GM23338 (cell line): ENCODE results near the gene FAM177A1. TPM values are rescaled to one million over a fixed set of nuclear protein-coding genes. Genes with fewer than 3 reads are reported as not detected.

Source experiments
- ATAC-seq: fragments of 200-7000 bp; cut with Tn5 transposase; 3 replicates; pipeline ENCODE4 v1.9.1; 2020
- DNase-seq: peaks from one replicate; pipeline ENCODE4 v3.0.0-alpha.2; 2015; ENCODE audit warnings: low spot score
- H2AFZ ChIP-seq: fragments of 200-600 bp; sonication (generic); 2 replicates; pipeline ENCODE4 v1.8.0; 2016; ENCODE audit warnings: antibody characterized with exemption, mild to moderate bottlenecking, moderate library complexity
- H3F3A ChIP-seq: fragments of 200-600 bp; sonication (generic); replicated peaks from 2 replicates; pipeline ENCODE4 v1.8.0; 2017; ENCODE audit warnings: antibody characterized with exemption, mixed run types, low read depth
- H3K27ac ChIP-seq: fragments of 200-600 bp; sonication (generic); 2 replicates; pipeline ENCODE4 v1.6.1; 2016; ENCODE audit warnings: low read depth
- H3K27me3 ChIP-seq: fragments of 200-600 bp; sonication (generic); 2 replicates; pipeline ENCODE4 v1.8.0; 2016; ENCODE audit warnings: mild to moderate bottlenecking, mixed run types, moderate library complexity; ENCODE audit not compliant: insufficient read depth
- H3K36me3 ChIP-seq: fragments of 200-600 bp; sonication (generic); 2 replicates; pipeline ENCODE4 v1.8.0; 2016; ENCODE audit warnings: mild to moderate bottlenecking; ENCODE audit not compliant: insufficient read depth
- H3K4me1 ChIP-seq: fragments of 200-600 bp; sonication (generic); 2 replicates; pipeline ENCODE4 v1.8.0; 2016; ENCODE audit warnings: mild to moderate bottlenecking, moderate library complexity; ENCODE audit not compliant: insufficient read depth
- H3K4me2 ChIP-seq: fragments of 200-600 bp; sonication (generic); 2 replicates; pipeline ENCODE4 v1.7.1; 2017; ENCODE audit warnings: mixed run types
- H3K4me3 ChIP-seq: fragments of 200-600 bp; sonication (generic); 2 replicates; pipeline ENCODE4 v1.6.1; 2016; ENCODE audit warnings: mixed run types
- H3K79me2 ChIP-seq: fragments of 200-600 bp; sonication (generic); replicated peaks from 2 replicates; pipeline ENCODE4 v1.8.0; 2017; ENCODE audit warnings: mild to moderate bottlenecking; ENCODE audit not compliant: insufficient read depth
- H3K9me2 ChIP-seq: fragments of 200-600 bp; sonication (generic); 2 replicates; pipeline ENCODE4 v1.8.0; 2017; ENCODE audit not compliant: insufficient read depth
- H4K20me1 ChIP-seq: fragments of 200-600 bp; sonication (generic); replicated peaks from 2 replicates; pipeline ENCODE4 v1.8.0; 2017; ENCODE audit warnings: mild to moderate bottlenecking; ENCODE audit not compliant: insufficient read depth
- H3K27ac Mint-ChIP-seq: 2 replicates; pipeline ENCODE4 v1.8.0; 2020; ENCODE audit warnings: inconsistent platforms, mild to moderate bottlenecking, moderate library complexity, mixed read lengths
- H3K27me3 Mint-ChIP-seq: 3 replicates; pipeline ENCODE4 v1.8.0; 2022; ENCODE audit warnings: low read depth, mild to moderate bottlenecking, moderate library complexity, mixed read lengths, inconsistent platforms; ENCODE audit not compliant: insufficient read depth, poor library complexity
- H3K36me3 Mint-ChIP-seq: 3 replicates; pipeline ENCODE4 v1.8.0; 2021; ENCODE audit warnings: low read depth, mild to moderate bottlenecking, inconsistent platforms, moderate library complexity, mixed read lengths
- H3K4me1 Mint-ChIP-seq: 3 replicates; pipeline ENCODE4 v1.8.0; 2020; ENCODE audit warnings: mild to moderate bottlenecking, inconsistent platforms, mixed read lengths
- H3K4me3 Mint-ChIP-seq: 3 replicates; pipeline ENCODE4 v1.8.0; 2021; ENCODE audit warnings: moderate library complexity, mild to moderate bottlenecking, inconsistent platforms, mixed read lengths
- H3K9me3 Mint-ChIP-seq: 3 replicates; pipeline ENCODE4 v1.8.0; 2020; ENCODE audit warnings: moderate library complexity, mild to moderate bottlenecking, inconsistent platforms, mixed read lengths
- CREB1 ChIP-seq: fragments of 250-450 bp; sonication (Bioruptor Pico); IDR thresholded peaks from 2 replicates; pipeline ENCODE4 v1.5.0; 2020; ENCODE audit warnings: low read depth, mild to moderate bottlenecking, moderate library complexity
- CTCF ChIP-seq, 2 experiments: fragments of 200-600 bp in 1 of 2; sonication (generic) in 1 of 2; conservative IDR thresholded peaks; 2 replicates each; pipeline versions ENCODE4 v1.5.1 to v1.6.1; 2016 to 2017; ENCODE audit warnings: antibody characterized with exemption in 2 of 2, low read depth in 2 of 2, mild to moderate bottlenecking in 2 of 2, moderate library complexity in 1 of 2
- ETS1 ChIP-seq: IDR thresholded peaks from 2 replicates; pipeline ENCODE4 v1.6.1; 2016; ENCODE audit warnings: antibody characterized with exemption
- EZH2 ChIP-seq: fragments of 200-600 bp; sonication (generic); IDR thresholded peaks from one replicate; pipeline ENCODE4 v1.8.0; 2017; ENCODE audit warnings: antibody characterized with exemption, mild to moderate bottlenecking, low read depth; ENCODE audit not compliant: unreplicated experiment
- EZH2phosphoT487 ChIP-seq: fragments of 200-600 bp; sonication (generic); IDR thresholded peaks from one replicate; pipeline ENCODE4 v1.8.1; 2018; ENCODE audit warnings: antibody characterized with exemption; ENCODE audit not compliant: unreplicated experiment
- JUNB ChIP-seq: IDR thresholded peaks from one replicate; pipeline ENCODE4 v1.6.1; 2016; ENCODE audit warnings: antibody characterized with exemption; ENCODE audit not compliant: unreplicated experiment
- NANOG ChIP-seq: IDR thresholded peaks from 2 replicates; pipeline ENCODE4 v1.6.1; 2016; ENCODE audit warnings: antibody characterized with exemption, borderline replicate concordance
- POLR2AphosphoS5 ChIP-seq: IDR thresholded peaks from 2 replicates; pipeline ENCODE4 v1.6.1; 2016; ENCODE audit warnings: antibody characterized with exemption, low read depth
- REST ChIP-seq: IDR thresholded peaks from one replicate; pipeline ENCODE4 v1.6.1; 2018; ENCODE audit warnings: antibody characterized with exemption; ENCODE audit not compliant: unreplicated experiment
- STAT1 ChIP-seq: IDR thresholded peaks from one replicate; pipeline ENCODE4 v1.6.1; 2016; ENCODE audit warnings: antibody characterized with exemption; ENCODE audit not compliant: unreplicated experiment
- ZNF114 ChIP-seq: fragments of 250-450 bp; sonication (Bioruptor Pico); IDR thresholded peaks from 2 replicates; pipeline ENCODE4 v1.5.0; 2020; ENCODE audit warnings: mild to moderate bottlenecking, moderate library complexity
- ZNF331 ChIP-seq: fragments of 250-450 bp; sonication (Bioruptor Pico); IDR thresholded peaks from 2 replicates; pipeline ENCODE4 v1.5.0; 2020; ENCODE audit warnings: low read depth, mild to moderate bottlenecking, moderate library complexity
- polyA plus RNA-seq: library from polyadenylated mRNA; unstranded; fragments of >200 nt; fragmentation: Nextera tagmentation; extraction: Ambion mirVana; gene quantifications from 2 replicates; pipeline ENCODE4 v1.2.1, GENCODE V29; 2016
- total RNA-seq: library from RNA; depleted of rRNA; stranded (reverse); fragments of >200 nt; shearing (Covaris generic); gene quantifications from 2 replicates; pipeline ENCODE4 v1.2.3, GENCODE V29; 2014
- TF ChIP-seq, protein P1 (sequence below): fragments of 250-450 bp; sonication (Bioruptor Pico); IDR thresholded peaks from 2 replicates; pipeline ENCODE4 v1.5.0; 2020; ENCODE audit warnings: mild to moderate bottlenecking, moderate library complexity

The FAM177A1 gene
- total and polyA plus RNA-seq, 2 experiments from 2014 or later = 22.8 to 72.5 TPM

DNA sequence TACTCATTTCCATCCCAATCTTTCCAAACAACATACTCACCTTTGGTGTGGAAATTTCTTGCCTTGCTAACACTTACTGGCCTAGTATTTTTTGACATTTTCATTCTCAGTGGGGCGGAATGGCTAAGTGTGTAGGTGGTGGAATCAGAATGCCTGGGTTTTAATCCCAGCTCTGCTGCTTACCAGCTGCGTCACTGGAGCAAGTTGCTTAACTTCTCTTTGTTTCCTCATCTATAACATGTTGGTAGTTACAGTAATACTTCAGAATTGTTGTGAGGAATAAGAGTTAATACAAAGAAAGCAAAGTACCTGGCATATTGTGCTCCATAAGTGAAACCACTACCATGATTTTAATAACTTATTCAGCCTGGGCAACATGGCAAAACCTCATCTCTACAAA lies 3.0 kb upstream of the FAM177A1 start:
- no peak overlapping the region for H3K4me3 Mint-ChIP-seq
- peaks cover 12% of the 10 kb centered on the region for H3K9me3 Mint-ChIP-seq
- H3K36me3 Mint-ChIP-seq = peaks cover 7% of the 10 kb centered on the region
- Histone ChIP-seq H3K4me3 (no peak overlapping the region), H3K4me1 (peaks cover 7% of the 10 kb centered on the region), H3K27me3 (no peaks in the 10 kb centered on the region), H3K36me3 (no peaks in the 10 kb centered on the region), H3K79me2 (peaks cover 10% of the 10 kb centered on the region), H3F3A (peaks cover 10% of the 10 kb centered on the region), H3K4me2 (no peak overlapping the region), H3K9me2 (no peaks in the 10 kb centered on the region), H4K20me1 (no peaks in the 10 kb centered on the region), H2AFZ (no peak overlapping the region), H3K27ac (no peak overlapping the region)
- no peak overlapping the region for H3K27ac Mint-ChIP-seq
- DNase-seq (no peak), ATAC-seq (no peak)
- peaks cover 9% of the 10 kb centered on the region for H3K4me1 Mint-ChIP-seq
- no peaks in the 10 kb centered on the region for H3K27me3 Mint-ChIP-seq
- TF ChIP-seq JUNB = no peak
- TF ChIP-seq CREB1 (CRISPR knock-in tag) = no peak
- TF ChIP-seq POLR2AphosphoS5 = no peak
- no peak for TF ChIP-seq NANOG
- TF ChIP-seq REST = no peak
- TF ChIP-seq EZH2 = no peak
- TF ChIP-seq, protein P1, sequence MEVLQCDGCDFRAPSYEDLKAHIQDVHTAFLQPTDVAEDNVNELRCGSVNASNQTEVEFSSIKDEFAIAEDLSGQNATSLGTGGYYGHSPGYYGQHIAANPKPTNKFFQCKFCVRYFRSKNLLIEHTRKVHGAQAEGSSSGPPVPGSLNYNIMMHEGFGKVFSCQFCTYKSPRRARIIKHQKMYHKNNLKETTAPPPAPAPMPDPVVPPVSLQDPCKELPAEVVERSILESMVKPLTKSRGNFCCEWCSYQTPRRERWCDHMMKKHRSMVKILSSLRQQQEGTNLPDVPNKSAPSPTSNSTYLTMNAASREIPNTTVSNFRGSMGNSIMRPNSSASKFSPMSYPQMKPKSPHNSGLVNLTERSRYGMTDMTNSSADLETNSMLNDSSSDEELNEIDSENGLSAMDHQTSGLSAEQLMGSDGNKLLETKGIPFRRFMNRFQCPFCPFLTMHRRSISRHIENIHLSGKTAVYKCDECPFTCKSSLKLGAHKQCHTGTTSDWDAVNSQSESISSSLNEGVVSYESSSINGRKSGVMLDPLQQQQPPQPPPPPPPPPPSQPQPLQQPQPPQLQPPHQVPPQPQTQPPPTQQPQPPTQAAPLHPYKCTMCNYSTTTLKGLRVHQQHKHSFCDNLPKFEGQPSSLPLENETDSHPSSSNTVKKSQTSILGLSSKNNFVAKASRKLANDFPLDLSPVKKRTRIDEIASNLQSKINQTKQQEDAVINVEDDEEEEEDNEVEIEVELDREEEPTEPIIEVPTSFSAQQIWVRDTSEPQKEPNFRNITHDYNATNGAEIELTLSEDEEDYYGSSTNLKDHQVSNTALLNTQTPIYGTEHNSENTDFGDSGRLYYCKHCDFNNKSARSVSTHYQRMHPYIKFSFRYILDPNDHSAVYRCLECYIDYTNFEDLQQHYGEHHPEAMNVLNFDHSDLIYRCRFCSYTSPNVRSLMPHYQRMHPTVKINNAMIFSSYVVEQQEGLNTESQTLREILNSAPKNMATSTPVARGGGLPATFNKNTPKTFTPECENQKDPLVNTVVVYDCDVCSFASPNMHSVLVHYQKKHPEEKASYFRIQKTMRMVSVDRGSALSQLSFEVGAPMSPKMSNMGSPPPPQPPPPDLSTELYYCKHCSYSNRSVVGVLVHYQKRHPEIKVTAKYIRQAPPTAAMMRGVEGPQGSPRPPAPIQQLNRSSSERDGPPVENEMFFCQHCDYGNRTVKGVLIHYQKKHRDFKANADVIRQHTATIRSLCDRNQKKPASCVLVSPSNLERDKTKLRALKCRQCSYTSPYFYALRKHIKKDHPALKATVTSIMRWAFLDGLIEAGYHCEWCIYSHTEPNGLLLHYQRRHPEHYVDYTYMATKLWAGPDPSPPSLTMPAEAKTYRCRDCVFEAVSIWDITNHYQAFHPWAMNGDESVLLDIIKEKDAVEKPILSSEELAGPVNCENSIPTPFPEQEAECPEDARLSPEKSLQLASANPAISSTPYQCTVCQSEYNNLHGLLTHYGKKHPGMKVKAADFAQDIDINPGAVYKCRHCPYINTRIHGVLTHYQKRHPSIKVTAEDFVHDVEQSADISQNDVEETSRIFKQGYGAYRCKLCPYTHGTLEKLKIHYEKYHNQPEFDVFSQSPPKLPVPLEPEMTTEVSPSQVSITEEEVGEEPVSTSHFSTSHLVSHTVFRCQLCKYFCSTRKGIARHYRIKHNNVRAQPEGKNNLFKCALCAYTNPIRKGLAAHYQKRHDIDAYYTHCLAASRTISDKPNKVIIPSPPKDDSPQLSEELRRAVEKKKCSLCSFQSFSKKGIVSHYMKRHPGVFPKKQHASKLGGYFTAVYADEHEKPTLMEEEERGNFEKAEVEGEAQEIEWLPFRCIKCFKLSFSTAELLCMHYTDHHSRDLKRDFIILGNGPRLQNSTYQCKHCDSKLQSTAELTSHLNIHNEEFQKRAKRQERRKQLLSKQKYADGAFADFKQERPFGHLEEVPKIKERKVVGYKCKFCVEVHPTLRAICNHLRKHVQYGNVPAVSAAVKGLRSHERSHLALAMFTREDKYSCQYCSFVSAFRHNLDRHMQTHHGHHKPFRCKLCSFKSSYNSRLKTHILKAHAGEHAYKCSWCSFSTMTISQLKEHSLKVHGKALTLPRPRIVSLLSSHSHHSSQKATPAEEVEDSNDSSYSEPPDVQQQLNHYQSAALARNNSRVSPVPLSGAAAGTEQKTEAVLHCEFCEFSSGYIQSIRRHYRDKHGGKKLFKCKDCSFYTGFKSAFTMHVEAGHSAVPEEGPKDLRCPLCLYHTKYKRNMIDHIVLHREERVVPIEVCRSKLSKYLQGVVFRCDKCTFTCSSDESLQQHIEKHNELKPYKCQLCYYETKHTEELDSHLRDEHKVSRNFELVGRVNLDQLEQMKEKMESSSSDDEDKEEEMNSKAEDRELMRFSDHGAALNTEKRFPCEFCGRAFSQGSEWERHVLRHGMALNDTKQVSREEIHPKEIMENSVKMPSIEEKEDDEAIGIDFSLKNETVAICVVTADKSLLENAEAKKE (CRISPR knock-in tag) = no peak
- no peak for TF ChIP-seq EZH2phosphoT487
- no peak for TF ChIP-seq ZNF114 (CRISPR knock-in tag)
- no peak for TF ChIP-seq ETS1
- TF ChIP-seq CTCF (conservative IDR thresholded peaks at IDR 0.05; ENCODE audit: low read depth in 2 of 2) = no peak
- TF ChIP-seq STAT1 = no peak
- TF ChIP-seq ZNF331 (CRISPR knock-in tag) = no peak
